Prostate gland (tissue), 2 donors: Measurements from ENCODE around the gene MEAK7.

ENCODE experiments used
- POLR2A ChIP-seq: fragments of 450-650 bp; IDR thresholded peaks from one replicate; pipeline ENCODE4 v1.6.1; 2016; ENCODE audit warnings: antibody characterized with exemption, mild to moderate bottlenecking
- POLR2AphosphoS5 ChIP-seq: sonication (generic); formaldehyde crosslinking; IDR thresholded peaks from one replicate; pipeline ENCODE4 v1.6.1; 2017; ENCODE audit warnings: antibody characterized with exemption
- TF ChIP-seq, protein P1 (sequence below), 4 experiments: fragments of 200-600 bp in 2 of 4; fragments of 450-650 bp in 2 of 4; sonication (generic) in 2 of 4; IDR thresholded peaks; 1 replicate in 3 of 4; 2 replicates in 1 of 4; pipeline ENCODE4 v1.5.1; 2016 to 2019; ENCODE audit warnings: antibody characterized with exemption in 4 of 4, mild to moderate bottlenecking in 2 of 4, moderate library complexity in 2 of 4

DNA sequence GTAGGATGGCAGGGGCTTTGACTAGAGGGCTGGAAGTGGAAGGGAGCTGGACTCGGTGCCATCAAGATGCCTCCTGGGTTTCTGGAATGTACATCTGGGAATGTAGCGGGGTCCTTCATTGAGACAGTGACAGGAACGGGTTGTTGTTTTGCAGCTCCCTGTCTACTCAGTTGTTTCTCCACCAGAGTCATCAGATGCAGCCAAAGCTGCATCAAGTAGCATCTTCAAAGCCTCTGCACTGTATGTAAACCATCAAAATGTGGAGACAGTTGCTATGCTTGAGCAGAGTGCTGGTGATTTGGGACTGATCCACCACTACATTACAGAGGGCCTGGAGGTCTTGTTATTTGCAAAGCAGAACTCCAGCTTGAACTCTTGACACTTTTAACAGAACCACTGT is 25.1 kb upstream of the MEAK7 start:
- TF ChIP-seq, protein P1, sequence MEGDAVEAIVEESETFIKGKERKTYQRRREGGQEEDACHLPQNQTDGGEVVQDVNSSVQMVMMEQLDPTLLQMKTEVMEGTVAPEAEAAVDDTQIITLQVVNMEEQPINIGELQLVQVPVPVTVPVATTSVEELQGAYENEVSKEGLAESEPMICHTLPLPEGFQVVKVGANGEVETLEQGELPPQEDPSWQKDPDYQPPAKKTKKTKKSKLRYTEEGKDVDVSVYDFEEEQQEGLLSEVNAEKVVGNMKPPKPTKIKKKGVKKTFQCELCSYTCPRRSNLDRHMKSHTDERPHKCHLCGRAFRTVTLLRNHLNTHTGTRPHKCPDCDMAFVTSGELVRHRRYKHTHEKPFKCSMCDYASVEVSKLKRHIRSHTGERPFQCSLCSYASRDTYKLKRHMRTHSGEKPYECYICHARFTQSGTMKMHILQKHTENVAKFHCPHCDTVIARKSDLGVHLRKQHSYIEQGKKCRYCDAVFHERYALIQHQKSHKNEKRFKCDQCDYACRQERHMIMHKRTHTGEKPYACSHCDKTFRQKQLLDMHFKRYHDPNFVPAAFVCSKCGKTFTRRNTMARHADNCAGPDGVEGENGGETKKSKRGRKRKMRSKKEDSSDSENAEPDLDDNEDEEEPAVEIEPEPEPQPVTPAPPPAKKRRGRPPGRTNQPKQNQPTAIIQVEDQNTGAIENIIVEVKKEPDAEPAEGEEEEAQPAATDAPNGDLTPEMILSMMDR (IDR thresholded peaks at IDR 0.05) = no peak
- TF ChIP-seq POLR2A = no peak
- TF ChIP-seq POLR2AphosphoS5 = no peak
